GM12892 (cell line): ENCODE data around the gene A4GNT.

Source experiments
- POLR2A ChIP-seq: IDR thresholded peaks from 2 replicates; pipeline ENCODE4 v1.6.1; 2011; ENCODE audit warnings: low read depth, low read length, control low read depth
- POLR2AphosphoS5 ChIP-seq: IDR thresholded peaks from 2 replicates; pipeline ENCODE4 v1.6.1; 2011; ENCODE audit warnings: low read depth, low read length, control low read depth
- TAF1 ChIP-seq: IDR thresholded peaks from 2 replicates; pipeline ENCODE4 v1.6.1; 2011; ENCODE audit warnings: low read depth, mild to moderate bottlenecking, control low read depth, low read length, borderline replicate concordance

DNA sequence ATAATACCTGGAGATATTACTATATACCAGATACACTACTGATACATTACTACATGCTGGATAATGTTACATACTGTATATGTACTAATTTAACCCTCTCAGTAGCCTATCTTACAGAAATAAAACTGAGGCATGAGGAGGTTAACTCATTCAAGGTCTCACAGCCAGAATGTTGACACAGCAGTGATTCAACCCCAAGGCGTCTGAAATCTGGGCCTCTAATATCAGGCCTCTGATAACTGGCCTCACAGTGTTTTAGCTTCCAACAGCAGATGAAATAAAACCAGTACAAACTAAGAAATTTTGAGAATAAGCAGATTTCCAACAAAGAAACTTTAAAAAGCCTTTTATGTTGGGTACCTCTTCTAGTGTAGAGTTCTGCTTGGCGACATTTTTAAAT, 40.2 kb downstream of the A4GNT start:
- TF ChIP-seq POLR2A (no peak), TAF1 (no peak), POLR2AphosphoS5 (no peak)
